Fibroblast of pulmonary artery (primary cell): ENCODE results near the gene NDFIP2.
"Not testable (repeated sequence)": the region's sequence is repeated elsewhere in the genome, so short reads cannot be mapped to it uniquely, and the experiment has no call there.

Source experiments
- DNase-seq: peaks from one replicate; pipeline ENCODE4 v3.0.0-alpha.2; 2010; ENCODE audit warnings: low read depth
- H3K4me3 ChIP-seq: replicated peaks from 2 replicates; pipeline ENCODE4 v1.5.1; 2011; ENCODE audit warnings: low read depth, mild to moderate bottlenecking, control low read depth, low read length, moderate library complexity
- CTCF ChIP-seq: IDR thresholded peaks from 2 replicates; pipeline ENCODE4 v1.5.1; 2011; ENCODE audit warnings: mild to moderate bottlenecking, control low read depth, low read length, inconsistent platforms; ENCODE audit errors: missing control alignments

The NDFIP2 gene

GRCh38 chr13:79582896-79583295 is 101.9 kb downstream of the NDFIP2 start:
- no peak overlapping the region for H3K4me3 ChIP-seq
- DNase-seq, result no peak
- no peak for TF ChIP-seq CTCF

- no peak for TF ChIP-seq CTCF
- DNase-seq, result no peak
- no peak overlapping the region for H3K4me3 ChIP-seq
Observed at GRCh38 chr13:79585033-79585432, 104.1 kb downstream of the NDFIP2 start.

GRCh38 chr13:79589603-79590393 is 108.8 kb downstream of the NDFIP2 start:
- no peak for TF ChIP-seq CTCF
- peak; percentile 11 for DNase-seq
- H3K4me3 ChIP-seq, result no peak overlapping the region

GRCh38 chr13:79590394-79590676 is 109.4 kb downstream of the NDFIP2 start:
- DNase-seq, result no peak
- no peak overlapping the region for H3K4me3 ChIP-seq
- no peak for TF ChIP-seq CTCF

- no peak for DNase-seq
- no peak for TF ChIP-seq CTCF
- H3K4me3 ChIP-seq, result no peak overlapping the region
Observed at GRCh38 chr13:79591493-79591892, 110.5 kb downstream of the NDFIP2 start.

- no peak for TF ChIP-seq CTCF
- DNase-seq, result no peak
- H3K4me3 ChIP-seq, result no peak overlapping the region
Observed at GRCh38 chr13:79593121-79593520, 112.2 kb downstream of the NDFIP2 start.

- DNase-seq, result peak; percentile 57
- H3K4me3 ChIP-seq, result no peak overlapping the region
- no peak for TF ChIP-seq CTCF
Observed at GRCh38 chr13:79593641-79594275, 112.8 kb downstream of the NDFIP2 start.

DNA sequence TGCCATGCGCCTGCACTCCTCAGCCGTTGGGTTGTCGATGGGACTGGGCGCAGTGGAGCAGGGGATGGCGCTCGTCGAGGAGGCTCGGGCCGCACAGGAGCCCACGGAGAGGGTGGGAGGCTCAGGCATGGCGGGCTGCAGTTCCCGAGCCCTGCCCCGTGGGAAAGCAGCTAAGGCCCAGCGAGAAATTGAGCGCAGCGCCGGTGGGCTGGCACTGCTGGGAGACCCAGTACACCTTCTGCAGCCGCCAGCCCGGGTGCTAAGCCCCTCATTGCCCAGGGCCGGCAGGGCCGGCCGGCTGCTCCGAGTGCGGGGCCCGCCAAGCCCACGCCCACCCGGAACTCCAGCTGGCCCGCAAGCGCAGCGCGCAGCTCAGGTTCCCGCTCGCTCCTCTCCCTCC is 119.2 kb downstream of the NDFIP2 start:
- H3K4me3 ChIP-seq, DNase-seq: not testable (repeated sequence)
